Left ventricle myocardium inferior (tissue), 1 donor: ENCODE measurements around the gene ARHGAP26. TPM values are rescaled to one million over a fixed set of nuclear protein-coding genes. Genes with fewer than 3 reads are reported as not detected.
A peak's percentile ranks its signal among the peaks of the same experiment; 100 is the strongest.

Experiments used
- DNase-seq: peaks from one replicate; pipeline ENCODE4 v3.0.0-alpha.2; 2020
- H3K27ac ChIP-seq: fragments of 200-600 bp; replicated peaks from 2 replicates; pipeline ENCODE4 v1.8.0; 2021
- H3K27me3 ChIP-seq: fragments of 200-600 bp; 2 replicates; pipeline ENCODE4 v1.8.0; 2021; ENCODE audit warnings: low read depth
- H3K36me3 ChIP-seq: fragments of 200-600 bp; 2 replicates; pipeline ENCODE4 v1.8.0; 2021
- H3K4me1 ChIP-seq: fragments of 200-600 bp; 2 replicates; pipeline ENCODE4 v1.8.0; 2021
- H3K4me3 ChIP-seq: fragments of 200-600 bp; 2 replicates; pipeline ENCODE4 v1.8.0; 2021; ENCODE audit warnings: mild to moderate bottlenecking, moderate library complexity
- H3K9me3 ChIP-seq: fragments of 200-600 bp; replicated peaks from 2 replicates; pipeline ENCODE4 v1.8.0; 2021
- intact Hi-C: fragments of 100-400 bp; cut with micrococcal nuclease; formaldehyde crosslinking; loops from one replicate; pipeline ENCODE4 v1.11.0; 2022
- total RNA-seq: library from RNA; stranded (reverse); fragmentation: NEBNext Ultra II Directional; extraction: Animal tissue kit (Norgen Biotek cat#: 25700); gene quantifications from one replicate; pipeline ENCODE4 v1.2.1, GENCODE V29; 2021
- TF ChIP-seq, protein P1 (sequence below): fragments of 200-600 bp; IDR thresholded peaks from 2 replicates; pipeline ENCODE4 v1.8.0; 2021; ENCODE audit warnings: antibody characterized with exemption, mild to moderate bottlenecking, borderline replicate concordance
- donor health status: DM: no; HTN: yes; CAD: no; lungs with severe emphysema.

The ARHGAP26 gene
- total RNA-seq, 1 donor from 2014 or later, result 35.7 TPM

GRCh38 chr5:143041461-143041860, 271.3 kb downstream of the ARHGAP26 start:
- intact Hi-C loops, result no loop called here
- peaks cover 35% of the 10 kb centered on the region for H3K36me3 ChIP-seq
- no peak for DNase-seq

DNA sequence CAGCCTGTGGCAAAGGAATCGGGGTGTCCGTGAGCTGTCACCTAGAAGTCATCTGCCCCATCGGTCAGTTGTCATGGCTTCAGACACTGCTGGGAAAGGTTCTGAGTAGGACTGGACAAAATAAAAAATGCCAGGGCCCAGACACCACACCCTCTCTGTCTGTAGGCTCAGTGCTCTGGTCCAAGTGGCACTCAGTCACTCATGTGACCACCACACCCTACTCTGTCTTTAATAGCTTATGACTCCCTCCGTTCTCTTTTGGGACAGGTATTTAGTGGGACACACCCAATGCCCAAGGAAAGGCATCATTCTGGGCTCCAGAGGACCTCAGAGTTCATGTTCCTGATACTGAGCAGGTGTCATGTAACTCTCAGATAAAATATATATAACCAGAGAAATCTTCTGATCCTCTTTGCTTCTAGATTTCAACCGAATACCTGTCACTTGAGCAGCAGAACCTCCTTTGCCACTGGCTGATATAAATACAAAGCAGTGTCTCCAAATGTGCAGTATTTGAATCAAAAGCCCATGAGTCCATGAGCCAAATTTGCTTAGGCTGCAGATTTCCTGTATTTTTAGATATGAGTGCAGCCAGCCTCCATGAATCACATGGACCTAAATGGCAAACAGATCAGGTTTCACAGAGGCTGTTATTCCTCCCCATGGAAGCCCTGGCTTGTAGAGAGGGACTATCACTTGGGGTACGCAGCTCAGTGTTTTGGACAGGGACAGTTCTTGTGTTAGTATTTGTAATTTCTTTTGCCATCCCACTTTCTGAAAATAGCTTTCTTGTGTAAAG, 272.0 kb downstream of the ARHGAP26 start:
- H3K27me3 ChIP-seq, result no peaks in the 10 kb centered on the region
- peaks cover 32% of the 10 kb centered on the region for H3K36me3 ChIP-seq
- DNase-seq, result no peak
- peaks cover 24% of the 10 kb centered on the region for H3K4me1 ChIP-seq
- intact Hi-C loops, result no loop called here
- no peak overlapping the region for H3K4me3 ChIP-seq
- TF ChIP-seq, protein P1, sequence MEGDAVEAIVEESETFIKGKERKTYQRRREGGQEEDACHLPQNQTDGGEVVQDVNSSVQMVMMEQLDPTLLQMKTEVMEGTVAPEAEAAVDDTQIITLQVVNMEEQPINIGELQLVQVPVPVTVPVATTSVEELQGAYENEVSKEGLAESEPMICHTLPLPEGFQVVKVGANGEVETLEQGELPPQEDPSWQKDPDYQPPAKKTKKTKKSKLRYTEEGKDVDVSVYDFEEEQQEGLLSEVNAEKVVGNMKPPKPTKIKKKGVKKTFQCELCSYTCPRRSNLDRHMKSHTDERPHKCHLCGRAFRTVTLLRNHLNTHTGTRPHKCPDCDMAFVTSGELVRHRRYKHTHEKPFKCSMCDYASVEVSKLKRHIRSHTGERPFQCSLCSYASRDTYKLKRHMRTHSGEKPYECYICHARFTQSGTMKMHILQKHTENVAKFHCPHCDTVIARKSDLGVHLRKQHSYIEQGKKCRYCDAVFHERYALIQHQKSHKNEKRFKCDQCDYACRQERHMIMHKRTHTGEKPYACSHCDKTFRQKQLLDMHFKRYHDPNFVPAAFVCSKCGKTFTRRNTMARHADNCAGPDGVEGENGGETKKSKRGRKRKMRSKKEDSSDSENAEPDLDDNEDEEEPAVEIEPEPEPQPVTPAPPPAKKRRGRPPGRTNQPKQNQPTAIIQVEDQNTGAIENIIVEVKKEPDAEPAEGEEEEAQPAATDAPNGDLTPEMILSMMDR, result no peak
- no peaks in the 10 kb centered on the region for H3K9me3 ChIP-seq
- peak overlapping the region; percentile 76 for H3K27ac ChIP-seq

More at GRCh38 chr5:143041461-143041860, 271.3 kb downstream of the ARHGAP26 start:
- Histone ChIP-seq H3K9me3 (no peaks in the 10 kb centered on the region), H3K27ac (peak overlapping the region; percentile 76), H3K4me1 (peaks cover 31% of the 10 kb centered on the region), H3K27me3 (no peaks in the 10 kb centered on the region), H3K4me3 (no peak overlapping the region)
- TF ChIP-seq, protein P1, result no peak

GRCh38 chr5:143044265-143044664, 274.1 kb downstream of the ARHGAP26 start:
- intact Hi-C loops, result no loop called here
- TF ChIP-seq, protein P1, result no peak
- DNase-seq, result no peak
- peaks cover 21% of the 10 kb centered on the region for H3K36me3 ChIP-seq
- H3K4me1 ChIP-seq, result peaks cover 24% of the 10 kb centered on the region
- no peak overlapping the region for H3K27ac ChIP-seq
- no peak overlapping the region for H3K4me3 ChIP-seq
- no peaks in the 10 kb centered on the region for H3K27me3 ChIP-seq
- no peaks in the 10 kb centered on the region for H3K9me3 ChIP-seq

DNA sequence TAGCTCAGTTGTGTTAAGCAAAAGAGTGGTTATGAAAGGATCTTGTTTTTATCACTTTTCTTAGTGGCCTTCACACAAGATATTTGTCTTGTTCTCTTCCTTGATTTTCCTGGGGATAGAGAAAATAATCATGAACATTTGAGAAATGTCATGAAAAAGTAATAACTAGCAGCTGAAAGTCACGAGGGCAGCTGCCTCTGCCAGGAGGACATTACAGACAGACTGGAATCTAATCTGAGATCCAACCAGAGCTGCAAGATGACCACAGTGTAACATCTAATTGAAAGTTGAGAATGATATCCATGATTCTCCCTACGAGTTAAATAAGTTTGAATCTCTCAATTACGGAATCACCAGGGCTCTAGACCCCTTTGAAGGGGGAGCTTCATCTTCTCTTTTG, 274.9 kb downstream of the ARHGAP26 start:
- Histone ChIP-seq H3K4me1 (peaks cover 24% of the 10 kb centered on the region), H3K9me3 (no peaks in the 10 kb centered on the region), H3K4me3 (no peak overlapping the region), H3K27ac (peak overlapping the region; percentile 2), H3K36me3 (peaks cover 21% of the 10 kb centered on the region), H3K27me3 (no peaks in the 10 kb centered on the region)
- intact Hi-C loops, result no loop called here
- no peak for DNase-seq
- TF ChIP-seq, protein P1, result no peak

DNA sequence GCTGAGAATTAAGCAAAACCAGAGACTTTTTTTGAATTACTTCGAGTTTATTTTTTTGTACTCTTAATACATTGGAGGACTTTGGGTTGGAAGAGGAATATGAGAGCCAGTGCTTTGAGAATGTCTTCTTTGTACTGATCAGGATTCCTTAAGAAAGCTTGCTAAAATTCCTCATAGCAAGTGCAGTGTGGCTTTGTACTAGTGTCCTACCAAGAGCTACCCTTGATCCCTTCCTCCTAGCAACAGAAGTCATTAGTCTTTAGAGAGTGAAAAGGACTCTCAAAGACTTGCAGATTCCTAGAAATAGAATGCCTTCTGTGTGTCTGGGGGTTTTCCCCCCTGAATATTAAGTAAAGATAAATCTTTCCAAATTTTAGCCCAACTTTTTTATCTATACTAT, 276.1 kb downstream of the ARHGAP26 start:
- TF ChIP-seq, protein P1, result no peak
- intact Hi-C loops, result no loop called here

More for the DNA sequence above, 276.1 kb downstream of the ARHGAP26 start:
- no peak for DNase-seq
- H3K27ac ChIP-seq, result no peak overlapping the region
- peaks cover 21% of the 10 kb centered on the region for H3K36me3 ChIP-seq
- H3K27me3 ChIP-seq, result no peaks in the 10 kb centered on the region
- no peaks in the 10 kb centered on the region for H3K9me3 ChIP-seq
- peaks cover 32% of the 10 kb centered on the region for H3K4me1 ChIP-seq
- no peak overlapping the region for H3K4me3 ChIP-seq
